Activated CD4-positive, CD25-positive, alpha-beta regulatory T cell treated with anti-CD3 and anti-CD28 coated beads, Interleukin-2, amount 50 U/mL, for 72 hours (primary cell): Measurements from ENCODE around the gene ZNF717.
A peak's percentile ranks its signal among the peaks of the same experiment; 100 is the strongest.
"Not testable (repeated sequence)": the region's sequence is repeated elsewhere in the genome, so short reads cannot be mapped to it uniquely, and the experiment has no call there.

Source experiments
- DNase-seq: peaks from one replicate; pipeline ENCODE4 v3.0.0; 2021

ZNF717 gene

GRCh38 chr3:75785081-75785755 lies at the start of gene ZNF717:
TSS of gene ZNF717 (minus strand) at chr3:75785549. CDS start at chr3:75783362, 2,187 bp downstream.
- DNase-seq, result peak; percentile 92

- DNase-seq, result not testable (repeated sequence)
These were observed 45.7 kb upstream of the ZNF717 start for GRCh38 chr3:75831076-75831475.

GRCh38 chr3:75818019-75818418 lies 32.7 kb upstream of the ZNF717 start:
- not testable (repeated sequence) for DNase-seq

GRCh38 chr3:75816287-75817180 lies 31.2 kb upstream of the ZNF717 start:
- DNase-seq, result not testable (repeated sequence)

- DNase-seq, result no peak
These were observed 29.4 kb upstream of the ZNF717 start for GRCh38 chr3:75814797-75815196.

- DNase-seq, result no peak
These were observed 2.8 kb downstream of the ZNF717 start for GRCh38 chr3:75782506-75782905.

GRCh38 chr3:75781079-75781745 lies 4.1 kb downstream of the ZNF717 start:
- DNase-seq, result no peak

GRCh38 chr3:75777742-75778141 lies 7.6 kb downstream of the ZNF717 start:
- not testable (repeated sequence) for DNase-seq

- DNase-seq, result not testable (repeated sequence)
These were observed 13.7 kb downstream of the ZNF717 start for GRCh38 chr3:75771631-75772030.

- no peak for DNase-seq
These were observed 16.9 kb downstream of the ZNF717 start for GRCh38 chr3:75768303-75769017.

GRCh38 chr3:75737831-75738493 lies 47.4 kb downstream of the ZNF717 start:
- DNase-seq, result no peak

- DNase-seq, result no peak
These were observed 57.4 kb downstream of the ZNF717 start for GRCh38 chr3:75727985-75728384.

GRCh38 chr3:75692061-75692460 lies 93.3 kb downstream of the ZNF717 start:
- no peak for DNase-seq

GRCh38 chr3:75687323-75687722 lies 98.0 kb downstream of the ZNF717 start:
- DNase-seq, result no peak
